ENCODE data around the gene PRICKLE3.
"Not testable (repeated sequence)": the region's sequence is repeated elsewhere in the genome, so short reads cannot be mapped to it uniquely, and the experiment has no call there.

PRICKLE3 gene

GRCh38 chrX:49148390-49149100 lies 37.6 kb downstream of the PRICKLE3 start:
- not testable (repeated sequence) for H3K79me1 ChIP-seq (ENCODE audit: low read length); H3K4me3 ChIP-seq (ENCODE audit: low read length); H3K36me3 ChIP-seq (ENCODE audit: control insufficient read depth, insufficient read depth, low read length); H3K9ac ChIP-seq (ENCODE audit: low read length); H3K56ac ChIP-seq (ENCODE audit: low read length); H3K27me3 ChIP-seq (ENCODE audit: insufficient read depth, low read length, poor library complexity); H3K18ac ChIP-seq (ENCODE audit: low read length); H2BK5ac ChIP-seq (ENCODE audit: low read length); H3K27ac ChIP-seq (ENCODE audit: low read depth, low read length); H4K5ac ChIP-seq (ENCODE audit: low read length); H3K4me1 ChIP-seq (ENCODE audit: control insufficient read depth, low read depth, low read length); H3K79me2 ChIP-seq (ENCODE audit: control insufficient read depth, insufficient read depth, low read length); H2BK15ac ChIP-seq (replicated peaks; ENCODE audit: low read depth); H2AK5ac ChIP-seq (ENCODE audit: low read length); DNase-seq; H3K23ac ChIP-seq (ENCODE audit: low read length); H2BK120ac ChIP-seq (ENCODE audit: low read depth, low read length); H4K8ac ChIP-seq (ENCODE audit: low read depth, low read length); H3K4ac ChIP-seq (ENCODE audit: low read depth, low read length); H3K4me2 ChIP-seq (ENCODE audit: low read length)
- no CpG with 5 or more reads among the region's 21 CpGs for WGBS (ENCODE audit: extremely low coverage, insufficient coverage, low lambda C conversion rate)

- H3K18ac ChIP-seq (ENCODE audit: low read length) = no peak overlapping the region
- H3K4me1 ChIP-seq (ENCODE audit: control insufficient read depth, low read depth, low read length) = no peaks in the 10 kb centered on the region
- no peak overlapping the region for H3K4ac ChIP-seq (ENCODE audit: low read depth, low read length)
- H3K27me3 ChIP-seq (ENCODE audit: insufficient read depth, low read length, poor library complexity) = no peaks in the 10 kb centered on the region
- H3K27ac ChIP-seq (ENCODE audit: low read depth, low read length) = no peak overlapping the region
- H2BK15ac ChIP-seq (replicated peaks; ENCODE audit: low read depth) = no peak overlapping the region
- no peaks in the 10 kb centered on the region for H3K79me2 ChIP-seq (ENCODE audit: control insufficient read depth, insufficient read depth, low read length)
- no peak overlapping the region for H4K8ac ChIP-seq (ENCODE audit: low read depth, low read length)
- no peak overlapping the region for H3K9ac ChIP-seq (ENCODE audit: low read length)
- no CpG with 5 or more reads among the region's 13 CpGs for WGBS (ENCODE audit: extremely low coverage, insufficient coverage, low lambda C conversion rate)
- no peak overlapping the region for H3K4me3 ChIP-seq (ENCODE audit: low read length)
- DNase-seq = no peak
- H2AK5ac ChIP-seq (ENCODE audit: low read length) = no peak overlapping the region
- H2BK5ac ChIP-seq (ENCODE audit: low read length) = no peak overlapping the region
- H3K4me2 ChIP-seq (ENCODE audit: low read length) = no peak overlapping the region
- H3K36me3 ChIP-seq (ENCODE audit: control insufficient read depth, insufficient read depth, low read length) = no peaks in the 10 kb centered on the region
- H3K56ac ChIP-seq (ENCODE audit: low read length) = no peak overlapping the region
- no peaks in the 10 kb centered on the region for H3K79me1 ChIP-seq (ENCODE audit: low read length)
- no peak overlapping the region for H2BK120ac ChIP-seq (ENCODE audit: low read depth, low read length)
- H3K23ac ChIP-seq (ENCODE audit: low read length) = no peak overlapping the region
- H4K5ac ChIP-seq (ENCODE audit: low read length) = no peak overlapping the region
Observed at GRCh38 chrX:49147936-49148335, 38.2 kb downstream of the PRICKLE3 start.

- H3K23ac ChIP-seq (ENCODE audit: low read length) = no peak overlapping the region
- no peak overlapping the region for H2AK5ac ChIP-seq (ENCODE audit: low read length)
- no peak overlapping the region for H3K18ac ChIP-seq (ENCODE audit: low read length)
- no CpG with 5 or more reads among the region's 8 CpGs for WGBS (ENCODE audit: extremely low coverage, insufficient coverage, low lambda C conversion rate)
- no peaks in the 10 kb centered on the region for H3K27me3 ChIP-seq (ENCODE audit: insufficient read depth, low read length, poor library complexity)
- H4K8ac ChIP-seq (ENCODE audit: low read depth, low read length) = no peak overlapping the region
- DNase-seq = no peak
- H3K27ac ChIP-seq (ENCODE audit: low read depth, low read length) = no peak overlapping the region
- no peak overlapping the region for H2BK5ac ChIP-seq (ENCODE audit: low read length)
- no peak overlapping the region for H3K4ac ChIP-seq (ENCODE audit: low read depth, low read length)
- no peak overlapping the region for H3K4me2 ChIP-seq (ENCODE audit: low read length)
- no peaks in the 10 kb centered on the region for H3K79me1 ChIP-seq (ENCODE audit: low read length)
- no peak overlapping the region for H3K9ac ChIP-seq (ENCODE audit: low read length)
- no peak overlapping the region for H3K56ac ChIP-seq (ENCODE audit: low read length)
- H3K79me2 ChIP-seq (ENCODE audit: control insufficient read depth, insufficient read depth, low read length) = no peaks in the 10 kb centered on the region
- no peaks in the 10 kb centered on the region for H3K4me1 ChIP-seq (ENCODE audit: control insufficient read depth, low read depth, low read length)
- no peak overlapping the region for H3K4me3 ChIP-seq (ENCODE audit: low read length)
- H3K36me3 ChIP-seq (ENCODE audit: control insufficient read depth, insufficient read depth, low read length) = no peaks in the 10 kb centered on the region
- H2BK120ac ChIP-seq (ENCODE audit: low read depth, low read length) = no peak overlapping the region
- H2BK15ac ChIP-seq (replicated peaks; ENCODE audit: low read depth) = no peak overlapping the region
- H4K5ac ChIP-seq (ENCODE audit: low read length) = no peak overlapping the region
Observed at GRCh38 chrX:49147282-49147681, 38.9 kb downstream of the PRICKLE3 start.

GRCh38 chrX:49143154-49143553 lies 43.0 kb downstream of the PRICKLE3 start:
- H3K18ac ChIP-seq (ENCODE audit: low read length); H4K8ac ChIP-seq (ENCODE audit: low read depth, low read length); H3K27me3 ChIP-seq (ENCODE audit: insufficient read depth, low read length, poor library complexity); DNase-seq; H4K5ac ChIP-seq (ENCODE audit: low read length); H3K23ac ChIP-seq (ENCODE audit: low read length); H3K36me3 ChIP-seq (ENCODE audit: control insufficient read depth, insufficient read depth, low read length); H3K27ac ChIP-seq (ENCODE audit: low read depth, low read length); H3K4ac ChIP-seq (ENCODE audit: low read depth, low read length); H3K9ac ChIP-seq (ENCODE audit: low read length); H2BK5ac ChIP-seq (ENCODE audit: low read length); H3K4me3 ChIP-seq (ENCODE audit: low read length); H3K79me1 ChIP-seq (ENCODE audit: low read length); H3K79me2 ChIP-seq (ENCODE audit: control insufficient read depth, insufficient read depth, low read length); H2BK15ac ChIP-seq (replicated peaks; ENCODE audit: low read depth); H3K56ac ChIP-seq (ENCODE audit: low read length); H3K4me2 ChIP-seq (ENCODE audit: low read length); H2AK5ac ChIP-seq (ENCODE audit: low read length); H3K4me1 ChIP-seq (ENCODE audit: control insufficient read depth, low read depth, low read length); H2BK120ac ChIP-seq (ENCODE audit: low read depth, low read length): not testable (repeated sequence)
- WGBS (ENCODE audit: extremely low coverage, insufficient coverage, low lambda C conversion rate) = no CpG with 5 or more reads among the region's 7 CpGs

- H2BK15ac ChIP-seq (replicated peaks; ENCODE audit: low read depth); H3K18ac ChIP-seq (ENCODE audit: low read length); H3K4me1 ChIP-seq (ENCODE audit: control insufficient read depth, low read depth, low read length); H3K27me3 ChIP-seq (ENCODE audit: insufficient read depth, low read length, poor library complexity); H3K56ac ChIP-seq (ENCODE audit: low read length); H3K4ac ChIP-seq (ENCODE audit: low read depth, low read length); H3K4me2 ChIP-seq (ENCODE audit: low read length); H3K23ac ChIP-seq (ENCODE audit: low read length); H3K36me3 ChIP-seq (ENCODE audit: control insufficient read depth, insufficient read depth, low read length); H3K79me1 ChIP-seq (ENCODE audit: low read length); H3K27ac ChIP-seq (ENCODE audit: low read depth, low read length); H4K8ac ChIP-seq (ENCODE audit: low read depth, low read length); H2BK120ac ChIP-seq (ENCODE audit: low read depth, low read length); H3K4me3 ChIP-seq (ENCODE audit: low read length); H3K79me2 ChIP-seq (ENCODE audit: control insufficient read depth, insufficient read depth, low read length); H2BK5ac ChIP-seq (ENCODE audit: low read length); H2AK5ac ChIP-seq (ENCODE audit: low read length); H3K9ac ChIP-seq (ENCODE audit: low read length); H4K5ac ChIP-seq (ENCODE audit: low read length): not testable (repeated sequence)
- no CpG with 5 or more reads among the region's 9 CpGs for WGBS (ENCODE audit: extremely low coverage, insufficient coverage, low lambda C conversion rate)
- peak; percentile 19 for DNase-seq
Observed at GRCh38 chrX:49142264-49142663, 43.9 kb downstream of the PRICKLE3 start.

- Histone ChIP-seq H3K4ac (ENCODE audit: low read depth, low read length) (no peak overlapping the region), H3K9ac (ENCODE audit: low read length) (no peak overlapping the region), H3K4me2 (ENCODE audit: low read length) (no peak overlapping the region), H2BK5ac (ENCODE audit: low read length) (no peak overlapping the region), H2AK5ac (ENCODE audit: low read length) (no peak overlapping the region), H2BK120ac (ENCODE audit: low read depth, low read length) (no peak overlapping the region), H3K18ac (ENCODE audit: low read length) (no peak overlapping the region), H3K23ac (ENCODE audit: low read length) (no peak overlapping the region), H3K27ac (ENCODE audit: low read depth, low read length) (no peak overlapping the region), H2BK15ac (replicated peaks; ENCODE audit: low read depth) (no peak overlapping the region), H3K79me2 (ENCODE audit: control insufficient read depth, insufficient read depth, low read length) (no peaks in the 10 kb centered on the region), H4K8ac (ENCODE audit: low read depth, low read length) (no peak overlapping the region), H3K27me3 (ENCODE audit: insufficient read depth, low read length, poor library complexity) (no peaks in the 10 kb centered on the region), H3K4me3 (ENCODE audit: low read length) (no peak overlapping the region), H4K5ac (ENCODE audit: low read length) (no peak overlapping the region), H3K4me1 (ENCODE audit: control insufficient read depth, low read depth, low read length) (no peaks in the 10 kb centered on the region), H3K56ac (ENCODE audit: low read length) (no peak overlapping the region), H3K36me3 (ENCODE audit: control insufficient read depth, insufficient read depth, low read length) (no peaks in the 10 kb centered on the region), H3K79me1 (ENCODE audit: low read length) (no peaks in the 10 kb centered on the region)
- no CpG with 5 or more reads among the region's 4 CpGs for WGBS (ENCODE audit: extremely low coverage, insufficient coverage, low lambda C conversion rate)
- DNase-seq = no peak
Observed at GRCh38 chrX:49139713-49140112, 46.5 kb downstream of the PRICKLE3 start.
